H1 (cell line): ENCODE data around the gene ANXA9. TPM values are rescaled to one million over a fixed set of nuclear protein-coding genes. Genes with fewer than 3 reads are reported as not detected.

Experiments
- CTCF ChIA-PET: fragments of 300-600 bp; sonication (Branson Sonifier 250); formaldehyde crosslinking; loops from one replicate; lab custom pipeline; 2021; ENCODE audit not compliant: partially characterized antibody; lab: Charles Lee
- POLR2A ChIA-PET: fragments of 300-600 bp; sonication (Branson Sonifier 250); formaldehyde crosslinking; loops from one replicate; lab custom pipeline; 2021; ENCODE audit warnings: inconsistent platforms; ENCODE audit not compliant: partially characterized antibody; lab: Charles Lee
- DNase-seq, 2 experiments: peaks; one replicate each; pipeline versions ENCODE4 v3.0.0 to v3.0.0-alpha.2; 2010 to 2022; ENCODE audit warnings: low spot score in 2 of 2, low read depth in 1 of 2, mixed read lengths in 1 of 2
- FAIRE-seq: peaks from 2 replicates; lab custom pipeline; 2011; peaks lifted over from hg19 to GRCh38; lab: Jason Lieb, UNC
- H2AFZ ChIP-seq: 2 replicates; pipeline ENCODE4 v1.8.1; 2012; ENCODE audit warnings: low read length, inconsistent platforms
- H2AK5ac ChIP-seq: 2 replicates; pipeline ENCODE4 v1.6.1; 2013; ENCODE audit warnings: low read depth, low read length
- H2BK120ac ChIP-seq: replicated peaks from 2 replicates; pipeline ENCODE3; 2013; ENCODE audit warnings: low read depth, low read length, inconsistent platforms
- H2BK12ac ChIP-seq: 2 replicates; pipeline ENCODE4 v1.6.1; 2013; ENCODE audit warnings: low read depth, low read length
- H2BK15ac ChIP-seq: 2 replicates; pipeline ENCODE4 v1.6.1; 2013; ENCODE audit warnings: low read length
- H2BK20ac ChIP-seq: 2 replicates; pipeline ENCODE4 v1.6.1; 2013; ENCODE audit warnings: low read length
- H2BK5ac ChIP-seq: 2 replicates; pipeline ENCODE4 v1.6.1; 2013; ENCODE audit warnings: low read depth, low read length
- H3K14ac ChIP-seq: 2 replicates; pipeline ENCODE4 v1.6.1; 2013; ENCODE audit warnings: inconsistent platforms; ENCODE audit not compliant: insufficient read length
- H3K18ac ChIP-seq: 2 replicates; pipeline ENCODE4 v1.6.1; 2013; ENCODE audit warnings: low read length; ENCODE audit errors: extremely low read depth
- H3K23ac ChIP-seq: 2 replicates; pipeline ENCODE4 v1.6.1; 2013; ENCODE audit warnings: inconsistent platforms; ENCODE audit not compliant: insufficient read length
- H3K23me2 ChIP-seq: 2 replicates; pipeline ENCODE4 v1.6.1; 2013; ENCODE audit warnings: low read depth, low read length
- H3K27ac ChIP-seq: 2 replicates; pipeline ENCODE4 v1.6.1; 2011; ENCODE audit warnings: low read depth, low read length, inconsistent platforms
- H3K27me3 ChIP-seq, 4 experiments: replicated peaks in 1 of 4; 1 replicate in 1 of 4; 2 replicates in 3 of 4; pipeline versions ENCODE4 v1.6.1 to v1.8.1; 2011 to 2013; ENCODE audit warnings: low read length in 3 of 4, mild to moderate bottlenecking in 3 of 4, inconsistent platforms in 2 of 4, mixed read lengths in 2 of 4, moderate library complexity in 1 of 4; ENCODE audit not compliant: control insufficient read depth in 3 of 4, insufficient read depth in 3 of 4; ENCODE audit errors: extremely low read depth in 1 of 4
- H3K36me3 ChIP-seq, 4 experiments: 2 replicates each; pipeline versions ENCODE4 v1.6.1 to v1.8.1; 2011 to 2013; ENCODE audit warnings: mild to moderate bottlenecking in 4 of 4, low read length in 3 of 4, moderate library complexity in 2 of 4, control low read depth in 1 of 4, inconsistent platforms in 1 of 4; ENCODE audit not compliant: insufficient read depth in 4 of 4, control insufficient read depth in 2 of 4
- H3K4ac ChIP-seq: replicated peaks from 2 replicates; pipeline ENCODE3; 2013; ENCODE audit warnings: low read length, low read depth, mixed read lengths, inconsistent platforms; ENCODE audit not compliant: insufficient read length
- H3K4me1 ChIP-seq, 4 experiments: replicated peaks in 1 of 4; 1 replicate in 1 of 4; 2 replicates in 3 of 4; pipeline versions ENCODE4 v1.6.1 to v1.8.1; 2011 to 2013; ENCODE audit warnings: low read length in 3 of 4, inconsistent platforms in 2 of 4, mixed read lengths in 1 of 4; ENCODE audit not compliant: insufficient read depth in 4 of 4, control insufficient read depth in 3 of 4
- H3K4me2 ChIP-seq, 2 experiments: 2 replicates each; pipeline versions ENCODE4 v1.6.1 to v1.8.1; 2011 to 2013; ENCODE audit warnings: low read depth in 2 of 2, low read length in 2 of 2, control low read depth in 1 of 2, inconsistent platforms in 1 of 2, mild to moderate bottlenecking in 1 of 2; ENCODE audit not compliant: insufficient read depth in 1 of 2
- H3K4me3 ChIP-seq, 4 experiments: fragments of 200-600, 300-600 bp in 1 of 4; sonication (generic), shearing (Covaris generic), sonication (Bioruptor Twin) in 1 of 4; 2 replicates each; pipeline versions ENCODE4 v1.5.1 to v1.8.1; 2011 to 2016; ENCODE audit warnings: low read length in 4 of 4, low read depth in 3 of 4, control low read depth in 2 of 4, inconsistent platforms in 2 of 4, mild to moderate bottlenecking in 2 of 4, mixed read lengths in 1 of 4, moderate library complexity in 1 of 4; ENCODE audit not compliant: insufficient read depth in 2 of 4; ENCODE audit errors: extremely low read depth in 1 of 4
- H3K56ac ChIP-seq: replicated peaks from 2 replicates; pipeline ENCODE3; 2013; ENCODE audit warnings: low read depth, mild to moderate bottlenecking, mixed read lengths, low read length, inconsistent platforms; ENCODE audit not compliant: insufficient read length
- H3K79me1 ChIP-seq: 2 replicates; pipeline ENCODE4 v1.6.1; 2013; ENCODE audit warnings: low read depth, low read length, control low read depth
- H3K79me2 ChIP-seq, 2 experiments: 2 replicates each; pipeline versions ENCODE4 v1.6.1 to v1.8.1; 2012 to 2013; ENCODE audit warnings: low read length in 2 of 2, mild to moderate bottlenecking in 2 of 2, inconsistent platforms in 1 of 2; ENCODE audit not compliant: insufficient read depth in 2 of 2, control insufficient read depth in 1 of 2
- H3K9ac ChIP-seq, 4 experiments: replicated peaks in 1 of 4; 1 replicate in 1 of 4; 2 replicates in 3 of 4; pipeline versions ENCODE4 v1.6.1 to v1.8.1; 2011 to 2013; ENCODE audit warnings: low read depth in 3 of 4, low read length in 3 of 4, control low read depth in 2 of 4, mild to moderate bottlenecking in 2 of 4, moderate library complexity in 2 of 4, inconsistent platforms in 1 of 4; ENCODE audit errors: extremely low read depth in 1 of 4
- H3K9me3 ChIP-seq, 2 experiments: 2 replicates each; pipeline versions ENCODE4 v1.6.1 to v1.8.1; 2012 to 2013; ENCODE audit warnings: mild to moderate bottlenecking in 2 of 2, moderate library complexity in 2 of 2, control low read depth in 1 of 2, inconsistent platforms in 1 of 2, low read depth in 1 of 2, low read length in 1 of 2, mixed read lengths in 1 of 2; ENCODE audit not compliant: insufficient read depth in 2 of 2
- H4K20me1 ChIP-seq, 2 experiments: replicated peaks in 1 of 2; 2 replicates each; pipeline versions ENCODE3 to v1.8.1; 2011 to 2013; ENCODE audit warnings: inconsistent platforms in 2 of 2, low read length in 2 of 2, mild to moderate bottlenecking in 1 of 2; ENCODE audit not compliant: insufficient read depth in 2 of 2, control insufficient read depth in 1 of 2
- H4K5ac ChIP-seq: 2 replicates; pipeline ENCODE4 v1.6.1; 2013; ENCODE audit warnings: low read length, low read depth, mixed read lengths, inconsistent platforms; ENCODE audit not compliant: insufficient read length
- H4K8ac ChIP-seq: 2 replicates; pipeline ENCODE4 v1.8.0; 2013; ENCODE audit warnings: mild to moderate bottlenecking, moderate library complexity, low read length, inconsistent platforms; ENCODE audit not compliant: insufficient read depth; ENCODE audit errors: extremely low read depth
- H4K91ac ChIP-seq: replicated peaks from 2 replicates; pipeline ENCODE3; 2013; ENCODE audit warnings: low read length, mixed read lengths, inconsistent platforms; ENCODE audit not compliant: insufficient read length
- EZH2 ChIP-seq: fragments of 200-600 bp; sonication (generic); IDR thresholded peaks from 2 replicates; pipeline ENCODE4 v1.7.1; 2012; ENCODE audit warnings: low read depth, mild to moderate bottlenecking, moderate library complexity, low read length, inconsistent platforms; ENCODE audit not compliant: severe bottlenecking
- NRF1 ChIP-seq: IDR thresholded peaks from 2 replicates; pipeline ENCODE4 v1.6.1; 2011; ENCODE audit warnings: mild to moderate bottlenecking, low read depth, low read length, improper control_type of control experiment
- RNF2 ChIP-seq: fragments of 200-900, 300-1000 bp; sonication (generic); IDR thresholded peaks from 2 replicates; pipeline ENCODE4 v1.7.1; 2016; ENCODE audit warnings: borderline replicate concordance, low read depth, mild to moderate bottlenecking, antibody characterized with exemption, low read length; ENCODE audit not compliant: poor library complexity, severe bottlenecking; ENCODE audit errors: missing control alignments
- SAP30 ChIP-seq: fragments of 300-600 bp; sonication (generic); IDR thresholded peaks from 2 replicates; pipeline ENCODE4 v1.7.1; 2012; ENCODE audit warnings: low read length, moderate library complexity, mild to moderate bottlenecking, inconsistent platforms; ENCODE audit not compliant: insufficient read depth, insufficient replicate concordance
- WGBS, 2 experiments: shearing (Covaris generic) in 1 of 2; methylation state at CpG; one replicate each; pipeline versions ENCODE4 v1.1.6 to v1.1.7; 2013 to 2015; ENCODE audit warnings: low lambda C conversion rate in 2 of 2, mixed read lengths in 2 of 2, inconsistent platforms in 1 of 2, low coverage in 1 of 2, missing lambda C conversion rate in 1 of 2; ENCODE audit not compliant: insufficient replicate concordance in 2 of 2, insufficient coverage in 1 of 2, insufficient read length in 1 of 2; ENCODE audit errors: extremely low coverage in 1 of 2, missing lambda C conversion rate in 1 of 2; 5-methylcytosine and 5-hydroxymethylcytosine counted together
- polyA plus RNA-seq, 7 experiments: library from polyadenylated mRNA; depleted of rRNA in 3 of 7; stranded (reverse) in 5 of 7; unstranded in 2 of 7; fragments of >200 nt in 5 of 7; fragments of 200-250 nt in 2 of 7; gene quantifications; 1 replicate in 5 of 7; 2 replicates in 1 of 7; 4 replicates in 1 of 7; pipeline versions ENCODE4 v1.2.1 to v1.2.3, GENCODE V29; 2011 to 2013; ENCODE audit warnings: missing spikeins in 2 of 7, mixed read lengths in 2 of 7
- total RNA-seq: library from RNA; stranded (reverse); fragmentation: NEBNext Ultra II Directional; extraction: Animal tissue kit (Norgen Biotek cat#: 25700); gene quantifications from 2 replicates; pipeline ENCODE4 v1.2.1, GENCODE V29; 2021

The ANXA9 gene
- total and polyA plus RNA-seq, 2 of the 8 experiments (the other 6 are each of a cell fraction or from before 2014, with no cell fraction given), result 1.8 to 3.5 TPM

DNA sequence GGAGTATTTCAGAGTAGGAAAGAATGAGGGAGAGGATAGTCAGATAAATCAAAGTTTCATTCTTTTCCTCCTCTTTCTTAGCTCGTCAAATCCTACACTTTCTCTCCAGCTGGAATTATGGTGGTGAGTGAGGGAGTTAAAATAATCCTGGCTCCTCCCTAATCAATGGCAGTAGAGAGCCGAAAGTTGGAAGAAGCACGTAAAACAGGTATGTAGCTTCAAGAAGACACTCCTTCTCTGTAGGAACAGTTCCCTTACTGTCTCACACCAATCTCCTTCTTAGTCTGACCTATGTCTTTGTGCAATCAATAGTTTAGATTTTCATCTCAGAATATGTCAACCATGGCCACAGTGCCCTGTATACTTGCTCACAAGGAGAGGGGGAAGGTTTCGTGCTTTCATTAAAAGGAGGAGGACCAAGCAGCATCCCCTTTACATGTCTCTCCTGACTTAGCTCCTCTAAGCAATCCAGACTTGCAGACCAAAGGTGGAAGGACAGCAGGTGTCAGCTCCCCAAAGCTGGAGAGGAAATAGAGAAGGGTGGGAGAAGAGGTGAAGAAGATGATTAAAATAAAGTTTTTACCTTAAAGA, 23.7 kb downstream of the ANXA9 start:
- Histone ChIP-seq H3K18ac (no peak overlapping the region), H4K91ac (no peak overlapping the region), H2BK120ac (no peak overlapping the region), H3K27ac (no peak overlapping the region), H3K27me3 (no peaks in the 10 kb centered on the region), H4K20me1 (no peaks in the 10 kb centered on the region), H2BK15ac (no peak overlapping the region), H4K5ac (no peak overlapping the region), H3K23me2 (peaks cover 5% of the 10 kb centered on the region), H3K4me2 (peak overlapping the region; percentile 71 to 74), H2AFZ (no peak overlapping the region), H3K14ac (no peak overlapping the region), H2BK5ac (no peak overlapping the region), H3K56ac (no peak overlapping the region), H3K9ac (no peak overlapping the region; a peak in 2 of 7 replicates), H2AK5ac (no peak overlapping the region), H2BK12ac (no peak overlapping the region), H3K36me3 (no peaks in the 10 kb centered on the region), H3K79me1 (no peaks in the 10 kb centered on the region), H2BK20ac (no peak overlapping the region), H3K4me1 (peaks cover 9 to 12% (median 9%) of the 10 kb centered on the region in 4 experiments; a peak in 6 of 7 replicates), H4K8ac (no peak overlapping the region), H3K23ac (no peak overlapping the region), H3K4ac (no peak overlapping the region), H3K9me3 (no peaks in the 10 kb centered on the region), H3K79me2 (peaks cover 0 to 5% of the 10 kb centered on the region in 2 experiments; a peak in 2 of 4 replicates), H3K4me3 (peak overlapping the region; percentile 6 to 57 (median 41); a peak in 6 of 8 replicates)
- DNase-seq (no peak), FAIRE-seq (no peak)
- no peak for TF ChIP-seq RNF2
- TF ChIP-seq SAP30, result no peak
- TF ChIP-seq EZH2, result no peak
- no peak for TF ChIP-seq NRF1
- WGBS, 2 experiments, result 71% methylated on average over 4 of the region's 4 CpGs; no CpG with 5 or more reads in 1 of the 2 experiments
- CTCF ChIA-PET, result interaction anchor here (0.6 to 7.8 kb wide), 26 partner anchors 10 to 665 kb away, joined by 3 to 142 read pairs (median 4); partner anchors contain the start of genes ANXA9, CDC42SE1, TNFAIP8L2 and VPS72
- POLR2A ChIA-PET, result interaction anchor here (0.6 to 3.1 kb wide), 20 partner anchors 8 to 435 kb away, joined by 3 to 28 read pairs (median 5); partner anchors contain the start of genes ANXA9, C1orf56, CDC42SE1 and CERS2
